Astrocyte (in vitro differentiated cells and primary cell): ENCODE results near the gene DNMT1.

Source experiments
- EZH2 ChIP-seq: IDR thresholded peaks from 2 replicates; pipeline ENCODE4 v1.6.1; 2012; ENCODE audit warnings: mild to moderate bottlenecking, low read length, inconsistent platforms; ENCODE audit not compliant: insufficient read depth
- TF ChIP-seq, protein P1 (sequence below): IDR thresholded peaks from 2 replicates; pipeline ENCODE4 v1.5.1; 2011; ENCODE audit warnings: low read depth, mild to moderate bottlenecking, inconsistent platforms, low read length, moderate library complexity; ENCODE audit not compliant: insufficient read depth

DNA sequence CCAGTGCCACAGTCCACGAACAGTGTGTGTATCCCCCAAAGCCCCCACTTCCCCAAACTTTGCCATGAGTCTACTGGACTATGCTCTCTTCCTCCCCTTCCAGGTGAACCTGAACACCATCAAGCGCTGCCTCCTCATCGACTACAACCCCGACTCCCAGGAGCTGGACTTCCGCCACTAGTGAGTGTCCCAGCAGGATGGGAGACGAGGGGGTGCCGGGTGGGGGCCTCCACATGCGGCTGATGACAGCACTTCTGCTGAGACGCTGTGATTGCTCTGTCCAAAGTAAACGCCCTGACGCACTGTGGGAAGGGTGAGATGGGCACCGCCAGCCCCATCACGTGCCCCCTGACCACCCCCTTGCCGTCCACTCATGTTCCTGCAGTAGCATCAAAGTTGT is 85.2 kb downstream of the DNMT1 start:
- TF ChIP-seq, protein P1, sequence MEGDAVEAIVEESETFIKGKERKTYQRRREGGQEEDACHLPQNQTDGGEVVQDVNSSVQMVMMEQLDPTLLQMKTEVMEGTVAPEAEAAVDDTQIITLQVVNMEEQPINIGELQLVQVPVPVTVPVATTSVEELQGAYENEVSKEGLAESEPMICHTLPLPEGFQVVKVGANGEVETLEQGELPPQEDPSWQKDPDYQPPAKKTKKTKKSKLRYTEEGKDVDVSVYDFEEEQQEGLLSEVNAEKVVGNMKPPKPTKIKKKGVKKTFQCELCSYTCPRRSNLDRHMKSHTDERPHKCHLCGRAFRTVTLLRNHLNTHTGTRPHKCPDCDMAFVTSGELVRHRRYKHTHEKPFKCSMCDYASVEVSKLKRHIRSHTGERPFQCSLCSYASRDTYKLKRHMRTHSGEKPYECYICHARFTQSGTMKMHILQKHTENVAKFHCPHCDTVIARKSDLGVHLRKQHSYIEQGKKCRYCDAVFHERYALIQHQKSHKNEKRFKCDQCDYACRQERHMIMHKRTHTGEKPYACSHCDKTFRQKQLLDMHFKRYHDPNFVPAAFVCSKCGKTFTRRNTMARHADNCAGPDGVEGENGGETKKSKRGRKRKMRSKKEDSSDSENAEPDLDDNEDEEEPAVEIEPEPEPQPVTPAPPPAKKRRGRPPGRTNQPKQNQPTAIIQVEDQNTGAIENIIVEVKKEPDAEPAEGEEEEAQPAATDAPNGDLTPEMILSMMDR: no peak
- TF ChIP-seq EZH2: no peak
